Stimulated activated CD4-positive, alpha-beta T cell treated with anti-CD3 and anti-CD28 coated beads, Interleukin-2, amount 100 ng/mL, for 24 hours (primary cell): ENCODE data around the gene CDADC1.
"Not testable (repeated sequence)": the region's sequence is repeated elsewhere in the genome, so short reads cannot be mapped to it uniquely, and the experiment has no call there.

Experiments used
- DNase-seq, 2 donors: peaks; one replicate each; pipeline ENCODE4 v3.0.0-alpha.2; 2020

CDADC1 gene

DNA sequence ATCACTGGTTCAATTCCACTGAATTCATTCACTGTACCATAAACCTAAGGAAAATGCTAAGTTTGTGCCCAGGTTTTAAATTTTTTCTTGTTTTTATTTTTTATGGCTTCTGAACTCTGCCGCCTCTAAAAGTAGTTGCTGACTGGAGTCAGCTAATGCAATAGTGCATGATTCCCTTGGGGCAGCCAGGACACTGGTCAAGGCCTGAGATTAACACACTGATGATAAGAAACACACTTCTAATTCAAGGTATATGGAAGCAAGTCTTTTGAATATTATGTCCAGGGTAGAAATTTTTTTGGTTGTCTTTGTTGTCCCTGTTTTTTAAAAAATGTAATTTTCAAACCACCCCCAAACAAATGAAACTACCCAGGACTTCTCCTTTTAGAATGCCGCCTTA is 72.2 kb downstream of the CDADC1 start:
- DNase-seq, result no peak

GRCh38 chr13:49320975-49321374 is 73.2 kb downstream of the CDADC1 start:
- no peak for DNase-seq

GRCh38 chr13:49322702-49323101 is 75.0 kb downstream of the CDADC1 start:
- DNase-seq, result no peak

- no peak for DNase-seq
Measured at GRCh38 chr13:49323344-49323743, 75.6 kb downstream of the CDADC1 start.

GRCh38 chr13:49326222-49326917 is 78.6 kb downstream of the CDADC1 start:
- no peak for DNase-seq

- not testable (repeated sequence) for DNase-seq
Measured at GRCh38 chr13:49327145-49327544, 79.4 kb downstream of the CDADC1 start.

- DNase-seq, result no peak
Measured at GRCh38 chr13:49329831-49330545, 82.3 kb downstream of the CDADC1 start.

DNA sequence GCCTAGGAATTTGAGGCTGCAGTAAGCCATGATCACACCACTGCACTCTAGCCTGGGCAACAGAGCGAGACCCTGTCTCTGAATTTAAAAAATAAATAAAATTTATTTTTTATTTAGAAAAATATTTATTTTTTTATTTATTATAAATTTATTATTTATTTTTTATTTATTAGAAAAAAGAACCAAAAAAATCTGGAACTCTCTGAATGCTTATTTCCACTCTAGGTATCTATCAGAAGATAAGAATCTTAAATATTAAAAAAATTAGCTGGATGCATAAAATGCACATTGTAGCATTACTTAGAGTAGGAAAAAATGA is 82.8 kb downstream of the CDADC1 start:
- DNase-seq, result no peak

GRCh38 chr13:49336655-49337054 is 88.9 kb downstream of the CDADC1 start:
- DNase-seq, result no peak

DNA sequence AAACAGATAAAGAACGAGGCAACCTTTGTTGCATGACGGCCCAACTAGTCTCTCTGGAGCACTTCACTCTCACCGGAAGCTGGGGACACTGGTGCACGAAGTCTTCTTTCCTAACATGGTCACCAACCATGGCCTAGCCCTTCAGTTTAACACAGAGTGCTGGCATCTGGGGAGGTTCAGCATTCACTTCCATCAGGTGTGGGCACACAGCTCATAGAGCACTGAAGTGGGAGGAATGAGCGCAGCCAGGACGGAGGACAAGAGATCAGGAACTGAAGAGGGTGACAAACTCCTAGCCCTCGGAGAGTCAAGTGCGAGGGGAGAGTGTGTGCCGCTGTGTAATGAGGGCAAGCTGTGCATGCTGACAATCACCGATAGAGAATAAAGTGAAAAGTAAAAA is 92.4 kb downstream of the CDADC1 start:
- DNase-seq, result no peak

DNA sequence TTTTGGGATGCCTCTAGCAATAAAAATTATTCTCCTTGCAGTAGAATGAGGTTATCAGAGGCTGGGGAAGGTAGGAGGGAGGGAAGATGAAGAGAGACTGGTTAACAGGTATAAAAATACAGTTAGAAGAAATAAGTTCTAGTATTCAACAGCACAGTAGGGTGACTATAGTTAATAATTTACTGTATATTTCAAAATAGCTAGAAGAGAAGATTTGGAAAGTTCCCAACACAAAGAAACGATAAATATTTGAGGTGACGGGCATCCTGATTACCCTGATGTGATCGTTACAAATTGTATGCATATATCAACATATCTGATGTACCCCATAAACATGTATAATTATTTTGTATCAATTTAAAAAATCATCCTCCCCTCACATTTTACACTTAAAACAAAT is 93.8 kb downstream of the CDADC1 start:
- DNase-seq, result no peak

DNA sequence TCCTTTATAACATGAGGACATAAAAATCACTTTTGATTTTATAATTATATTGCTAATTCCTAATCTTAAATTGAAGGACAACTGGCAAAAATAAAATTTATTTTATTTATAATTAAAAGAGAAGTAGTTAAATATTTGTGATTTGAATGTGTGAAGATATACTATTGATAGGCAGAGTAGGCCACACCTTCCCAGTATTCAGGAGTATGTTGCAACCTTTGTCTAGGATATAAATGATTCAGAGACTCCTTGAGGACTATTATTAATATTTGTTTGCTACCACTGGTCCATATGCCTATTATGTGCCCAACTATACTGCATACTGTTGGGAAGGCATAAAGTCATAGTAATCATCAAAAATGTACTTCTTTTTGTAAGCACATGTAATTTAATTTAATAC is 94.2 kb downstream of the CDADC1 start:
- no peak for DNase-seq

- no peak for DNase-seq
Measured at GRCh38 chr13:49342454-49342853, 94.7 kb downstream of the CDADC1 start.
